NCI-H2196 treated with DMSO at 0.1 percent for 48 hours (cell line): ENCODE data around the gene MORN3.

Experiments
- DNase-seq: peaks from one replicate; lab custom pipeline; 2025; ENCODE audit not compliant: unreplicated experiment; lab: John Stamatoyannopoulos, UW

Gene MORN3

DNA sequence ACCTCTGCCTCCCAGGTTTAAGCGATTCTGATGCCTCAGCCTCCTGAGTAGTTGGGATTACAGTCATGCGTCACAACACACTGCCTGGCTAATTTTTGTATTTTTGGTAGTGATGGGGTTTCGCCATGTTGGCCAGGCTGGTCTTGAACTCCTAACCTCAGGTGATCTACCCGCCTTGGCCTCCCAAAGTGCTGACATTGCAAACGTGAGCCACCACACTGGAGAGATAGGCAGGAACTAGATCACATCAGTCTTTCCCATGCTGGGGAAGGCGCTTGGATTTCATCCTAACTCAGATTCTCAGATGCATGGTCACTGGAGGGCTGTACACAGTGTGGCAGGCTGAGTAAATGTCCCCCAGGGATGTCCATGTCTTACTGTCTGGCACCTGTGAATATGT is 61.2 kb downstream of the MORN3 start:
- DNase-seq, result no peak

DNA sequence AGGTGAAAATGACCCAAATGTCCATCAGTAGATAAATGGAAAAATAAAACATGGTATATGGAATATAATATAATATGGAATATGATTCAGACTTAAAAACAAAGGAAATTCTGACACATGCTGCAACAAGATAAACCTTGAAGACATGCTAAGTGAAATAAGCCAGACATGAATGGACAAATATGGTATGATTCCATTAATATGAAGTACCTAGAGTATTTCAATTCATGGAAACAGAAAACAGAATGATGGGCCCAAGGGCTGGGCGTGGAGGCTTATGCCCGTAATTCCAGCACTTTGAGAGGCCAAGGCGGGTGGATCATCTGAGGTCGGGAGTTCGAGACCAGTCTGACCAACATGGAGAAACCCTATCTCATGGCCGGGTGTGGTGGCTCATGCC is 65.9 kb downstream of the MORN3 start:
- DNase-seq, result no peak

DNA sequence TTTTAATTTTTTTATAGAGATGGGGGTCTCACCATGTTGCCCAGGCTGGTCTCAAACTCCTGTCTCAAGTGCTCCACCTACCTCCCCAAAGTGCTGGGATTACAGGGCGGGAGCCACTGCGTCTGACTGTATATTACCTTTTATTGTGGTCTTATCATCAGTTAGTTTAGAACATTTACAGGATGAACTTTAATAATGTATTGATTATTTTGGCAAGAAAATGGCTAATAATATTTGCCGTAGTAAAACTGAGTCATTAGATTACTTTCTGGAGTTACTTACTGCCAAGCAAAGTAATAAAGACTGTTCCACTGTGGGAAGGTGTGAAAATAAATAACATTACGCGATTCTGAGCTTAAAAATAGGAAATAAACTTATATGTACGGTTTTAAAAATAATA is 66.7 kb downstream of the MORN3 start:
- DNase-seq, result no peak

DNA sequence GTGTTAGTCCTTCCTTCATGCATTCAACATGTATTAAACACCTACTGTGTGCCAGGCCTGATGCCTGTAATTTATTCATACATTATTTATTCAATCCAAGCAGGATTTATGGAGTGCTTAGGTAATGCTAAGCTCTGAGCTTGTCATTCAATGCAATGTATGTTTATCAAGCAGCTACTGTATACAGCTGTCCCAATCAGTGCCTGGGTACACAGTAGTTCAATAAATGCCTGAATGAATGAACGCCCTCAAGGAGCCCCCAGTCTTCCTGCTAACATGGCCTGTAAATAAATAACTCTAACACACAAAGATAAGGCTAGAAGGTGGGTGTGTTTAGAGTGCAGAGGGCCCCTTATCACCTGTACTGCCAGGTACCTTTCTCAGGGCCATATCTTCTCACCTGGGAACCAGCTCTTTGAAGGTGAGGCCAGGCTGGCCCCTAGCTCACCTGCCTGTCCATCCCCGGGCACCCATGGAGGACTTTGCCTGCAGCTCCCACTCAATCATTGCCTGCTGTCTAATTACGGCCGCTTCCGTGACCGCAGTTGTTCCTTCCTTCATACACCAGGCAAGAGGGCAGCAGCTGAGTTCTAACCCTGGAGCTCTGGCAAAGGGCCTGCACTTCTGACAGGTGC is 68.6 kb downstream of the MORN3 start:
- no peak for DNase-seq
